BLaER1 treated with 17β-estradiol and CSF1 and Interleukin-3, amounts not matched to agents 10 nM and 100 nM (cell line): ENCODE measurements around the gene RACGAP1.

Source experiments
- H3K27ac ChIP-seq, 11 experiments: shearing (Covaris generic); formaldehyde crosslinking; 2 replicates each; pipeline ENCODE4 v1.8.1; 2022
- H3K27me3 ChIP-seq, 11 experiments: shearing (Covaris generic); formaldehyde crosslinking; 2 replicates each; pipeline ENCODE4 v1.8.1; 2022
- H3K36me3 ChIP-seq, 11 experiments: shearing (Covaris generic); formaldehyde crosslinking; 2 replicates each; pipeline ENCODE4 v1.8.1; 2022
- H3K4me1 ChIP-seq, 10 experiments: shearing (Covaris generic); formaldehyde crosslinking; 2 replicates each; pipeline ENCODE4 v1.8.1; 2022
- H3K4me2 ChIP-seq, 11 experiments: shearing (Covaris generic); formaldehyde crosslinking; 2 replicates each; pipeline ENCODE4 v1.8.1; 2022
- H3K4me3 ChIP-seq, 10 experiments: shearing (Covaris generic); formaldehyde crosslinking; 2 replicates each; pipeline ENCODE4 v1.8.1; 2022
- H3K9ac ChIP-seq, 11 experiments: shearing (Covaris generic); formaldehyde crosslinking; 2 replicates each; pipeline ENCODE4 v1.8.1; 2022
- H3K9me3 ChIP-seq, 11 experiments: shearing (Covaris generic); formaldehyde crosslinking; replicated peaks in 1 of 11; 2 replicates each; pipeline ENCODE4 v1.8.1; 2022
- H4K20me1 ChIP-seq, 11 experiments: shearing (Covaris generic); formaldehyde crosslinking; 2 replicates each; pipeline ENCODE4 v1.8.1; 2022
- Cebpa-rat ChIP-seq, 11 experiments: shearing (Covaris generic); IDR thresholded peaks; 2 replicates each; pipeline ENCODE4 v1.8.1; 2022

RACGAP1 gene

DNA sequence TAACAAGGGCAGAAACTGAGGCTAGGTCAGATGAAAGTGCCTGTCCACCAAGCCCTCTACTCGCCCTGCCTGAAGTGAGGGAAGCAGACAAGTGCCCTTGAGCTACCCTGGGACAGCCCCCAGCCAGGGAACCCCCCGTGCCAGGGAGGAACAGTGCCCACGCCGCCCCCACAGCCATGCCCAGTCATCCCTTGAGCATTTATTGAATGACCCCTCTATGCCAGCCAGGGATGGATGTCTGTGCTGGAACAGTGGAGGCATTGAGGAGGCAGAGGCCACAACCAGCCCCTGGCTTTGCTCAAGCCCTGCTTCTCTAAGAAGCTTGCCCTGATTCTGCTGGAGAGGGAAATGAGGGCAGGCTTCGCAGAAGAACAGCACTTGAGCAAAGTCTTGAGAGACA, 56.3 kb downstream of the RACGAP1 start:
- Histone ChIP-seq H3K4me3 (no peak overlapping the region), H3K36me3 (no peaks in the 10 kb centered on the region), H3K4me2 (peak overlapping the region in 10 of 11 experiments; percentile 21 to 72 (median 54); a peak in 19 of 22 replicates), H3K27ac (no peak overlapping the region), H3K27me3 (peaks cover 15 to 41% (median 28%) of the 10 kb centered on the region in 11 experiments), H3K9ac (no peak overlapping the region; a peak in 1 of 22 replicates), H3K9me3 (no peaks in the 10 kb centered on the region), H3K4me1 (peaks cover 32 to 59% (median 41%) of the 10 kb centered on the region in 10 experiments), H4K20me1 (peaks cover 0 to 1% (median 0%) of the 10 kb centered on the region in 11 experiments; a peak in 3 of 22 replicates)
- no peak for TF ChIP-seq Cebpa-rat (IDR thresholded peaks at IDR 0.05)

DNA sequence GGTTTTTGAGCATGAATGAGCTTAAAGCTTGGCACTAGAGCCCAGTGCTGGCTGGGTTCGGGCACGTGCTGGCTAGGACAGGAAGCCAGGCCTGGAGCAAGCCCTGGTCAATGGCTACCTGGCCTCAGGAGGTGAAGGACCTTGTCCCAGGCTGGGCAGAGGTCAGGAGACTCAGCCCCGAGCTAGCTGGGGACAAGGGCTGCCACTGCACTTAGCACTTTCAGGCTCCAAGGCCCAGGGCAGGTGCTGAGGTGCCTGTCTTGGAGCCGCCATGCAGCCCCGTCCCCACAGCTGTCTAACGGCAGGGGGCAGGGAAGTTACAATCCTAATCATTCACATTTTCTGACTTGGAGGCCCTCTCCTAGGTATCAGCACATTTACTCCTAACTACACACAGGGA, 56.8 kb downstream of the RACGAP1 start:
- peaks cover 21 to 46% (median 33%) of the 10 kb centered on the region in 11 experiments for H3K27me3 ChIP-seq
- no peak overlapping the region for H3K9ac ChIP-seq
- H3K4me2 ChIP-seq, result peak overlapping the region in 2 of 11 experiments; percentile 66 to 69; a peak in 2 of 22 replicates
- peaks cover 30 to 56% (median 41%) of the 10 kb centered on the region in 10 experiments for H3K4me1 ChIP-seq
- TF ChIP-seq Cebpa-rat (IDR thresholded peaks at IDR 0.05), result no peak
- peaks cover 0 to 7% (median 0%) of the 10 kb centered on the region in 11 experiments; a peak in 4 of 22 replicates for H4K20me1 ChIP-seq
- H3K9me3 ChIP-seq, result no peaks in the 10 kb centered on the region
- no peaks in the 10 kb centered on the region for H3K36me3 ChIP-seq
- H3K27ac ChIP-seq, result no peak overlapping the region
- H3K4me3 ChIP-seq, result no peak overlapping the region

DNA sequence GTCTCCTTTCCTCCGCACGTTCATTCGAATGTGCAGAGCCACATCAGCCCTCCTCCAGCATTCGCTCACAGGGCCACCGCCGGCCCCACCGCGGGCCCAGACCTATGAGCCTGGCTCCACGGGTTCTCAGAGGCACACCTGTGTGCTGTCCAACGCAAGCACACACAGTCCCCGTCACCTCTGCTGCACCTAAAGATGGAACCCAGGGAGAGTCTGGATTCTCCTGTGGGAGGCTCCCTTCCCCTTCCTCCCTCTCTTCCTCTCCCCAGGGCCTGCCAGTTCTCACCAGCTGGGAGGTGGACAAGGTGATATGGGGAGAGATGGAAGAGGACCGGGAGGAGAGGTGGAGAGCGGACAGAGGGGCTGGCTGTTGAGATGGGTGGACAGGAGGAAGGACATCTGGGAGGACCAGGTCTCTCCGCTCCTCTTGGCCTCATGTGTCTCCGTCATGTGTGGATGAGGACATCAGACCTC, 57.5 kb downstream of the RACGAP1 start:
- Histone ChIP-seq H3K4me3 (peak overlapping the region in 5 of 10 experiments; percentile 38 to 63 (median 46); a peak in 6 of 20 replicates), H3K27me3 (peaks cover 27 to 53% (median 40%) of the 10 kb centered on the region in 11 experiments)

DNA sequence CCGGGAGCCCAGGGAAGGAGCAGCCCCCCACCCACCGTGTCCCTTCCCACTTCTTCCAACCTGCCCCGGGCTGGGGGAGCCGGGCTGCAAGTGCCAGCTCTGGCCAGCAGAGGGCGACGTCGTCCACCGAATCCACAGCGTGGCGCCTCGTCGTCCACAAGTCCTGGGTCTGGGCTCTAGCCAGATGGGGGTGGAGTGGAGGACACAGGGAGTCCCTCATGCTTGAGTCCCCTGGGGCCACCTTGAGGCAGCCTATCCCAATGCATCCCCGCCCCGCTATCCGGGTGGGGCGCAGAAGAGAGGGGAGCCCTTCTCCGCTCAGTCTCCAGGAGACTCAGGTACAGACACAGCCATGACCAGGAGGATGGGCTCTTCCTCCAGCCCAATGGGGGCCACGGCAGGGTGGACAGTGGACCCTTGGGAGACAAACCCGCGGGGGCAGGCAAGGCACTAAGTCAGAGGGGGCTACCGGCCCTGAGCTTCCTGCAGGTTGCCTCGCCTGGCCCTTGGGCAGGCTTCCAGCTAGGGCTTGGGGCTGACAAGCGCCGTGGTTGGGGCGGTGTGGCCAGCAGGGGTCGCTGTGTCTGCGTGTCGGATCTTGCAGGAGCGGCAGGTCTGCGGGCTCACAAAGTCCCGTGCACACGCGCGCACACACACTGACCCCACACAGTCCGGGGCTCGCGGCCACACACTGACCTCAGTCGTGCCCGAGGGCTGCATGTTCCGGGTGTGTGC, 58.1 kb downstream of the RACGAP1 start:
- Histone ChIP-seq H3K4me2 (peak overlapping the region; percentile 80 to 99 (median 83)), H3K9ac (peak overlapping the region in 2 of 11 experiments; percentile 22 to 27; a peak in 2 of 22 replicates), H3K27ac (no peak overlapping the region), H3K4me1 (peaks cover 23 to 44% (median 34%) of the 10 kb centered on the region in 10 experiments), H3K27me3 (peaks cover 33 to 59% (median 46%) of the 10 kb centered on the region in 11 experiments), H3K4me3 (peak overlapping the region in 8 of 10 experiments; percentile 32 to 63 (median 44); a peak in 12 of 20 replicates), H3K36me3 (no peaks in the 10 kb centered on the region), H4K20me1 (peaks cover 0 to 13% (median 0%) of the 10 kb centered on the region in 11 experiments; a peak in 5 of 22 replicates), H3K9me3 (no peaks in the 10 kb centered on the region)
- TF ChIP-seq Cebpa-rat (IDR thresholded peaks at IDR 0.05), result no peak

More for the DNA sequence above, 57.5 kb downstream of the RACGAP1 start:
- no peaks in the 10 kb centered on the region for H3K36me3 ChIP-seq
- no peak for TF ChIP-seq Cebpa-rat (IDR thresholded peaks at IDR 0.05)
- no peaks in the 10 kb centered on the region for H3K9me3 ChIP-seq
- 0 out of 22 replicates have a peak overlapping the region, but pooled peaks of 1 of the 11 experiments have one; percentile 9 for H3K9ac ChIP-seq
- H3K4me2 ChIP-seq, result peak overlapping the region; percentile 80 to 99 (median 83)
- H4K20me1 ChIP-seq, result peaks cover 0 to 10% (median 0%) of the 10 kb centered on the region in 11 experiments; a peak in 4 of 22 replicates
- peaks cover 27 to 50% (median 39%) of the 10 kb centered on the region in 10 experiments for H3K4me1 ChIP-seq
- H3K27ac ChIP-seq, result no peak overlapping the region

DNA sequence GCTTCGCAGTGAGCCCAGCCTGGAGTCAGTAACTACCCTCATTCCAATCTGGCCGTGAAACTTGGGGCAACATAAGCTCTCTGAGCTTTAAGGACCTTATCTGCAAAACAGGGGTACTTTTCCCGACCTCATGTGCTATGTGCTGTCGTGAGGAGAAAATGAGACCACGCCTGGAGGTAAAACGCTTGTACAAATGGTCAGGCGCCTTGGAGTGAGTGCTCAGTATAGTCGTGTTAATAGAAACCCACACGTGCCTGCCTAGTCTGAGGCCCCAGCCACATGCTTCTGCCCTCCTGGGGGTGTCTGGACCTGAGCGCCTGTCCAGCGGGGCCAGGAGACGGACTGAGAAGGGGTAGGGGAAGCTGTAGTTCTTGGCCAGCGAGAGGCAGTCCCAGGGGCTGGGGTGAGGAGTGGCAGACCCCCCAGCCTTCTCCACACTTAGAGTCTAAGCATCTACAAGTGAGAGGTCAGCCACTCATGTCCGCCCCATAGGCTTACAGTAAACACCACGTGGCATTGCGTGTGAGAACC, 58.7 kb downstream of the RACGAP1 start:
- Histone ChIP-seq H3K9me3 (no peaks in the 10 kb centered on the region), H3K27me3 (peaks cover 39 to 65% (median 52%) of the 10 kb centered on the region in 11 experiments), H3K4me3 (no peak overlapping the region), H3K4me1 (peaks cover 18 to 42% (median 33%) of the 10 kb centered on the region in 10 experiments), H3K27ac (no peak overlapping the region), H4K20me1 (peaks cover 0 to 17% (median 0%) of the 10 kb centered on the region in 11 experiments; a peak in 5 of 22 replicates), H3K9ac (no peak overlapping the region), H3K4me2 (peak overlapping the region in 7 of 11 experiments; percentile 81 to 99 (median 88); a peak in 8 of 22 replicates), H3K36me3 (no peaks in the 10 kb centered on the region)
- no peak for TF ChIP-seq Cebpa-rat (IDR thresholded peaks at IDR 0.05)

DNA sequence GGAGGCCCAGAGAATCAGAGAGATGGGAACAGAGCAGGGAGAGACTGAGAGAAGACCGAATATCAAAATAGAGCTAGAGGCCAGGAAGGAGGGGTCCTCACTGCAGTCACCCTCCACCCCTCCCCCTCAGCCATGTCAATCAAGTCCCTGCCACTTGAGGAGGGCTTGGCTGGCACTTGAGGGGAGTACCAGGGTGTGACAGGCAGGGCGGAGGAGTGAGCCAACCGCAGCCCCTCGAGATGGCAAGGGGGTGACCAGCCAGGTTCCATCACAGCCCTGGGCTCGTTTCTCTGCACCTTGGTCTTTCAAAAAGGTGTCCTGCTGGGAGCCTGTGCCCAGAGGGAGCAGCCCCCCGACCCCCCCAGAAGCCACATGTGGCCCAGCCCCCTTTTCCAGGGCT, 59.5 kb downstream of the RACGAP1 start:
- Histone ChIP-seq H3K4me3 (no peak overlapping the region), H3K9ac (no peak overlapping the region), H3K4me1 (peaks cover 25 to 49% (median 40%) of the 10 kb centered on the region in 10 experiments), H3K4me2 (peak overlapping the region in 1 of 11 experiments; percentile 15; a peak in 1 of 22 replicates), H3K9me3 (no peaks in the 10 kb centered on the region), H3K27ac (no peak overlapping the region), H3K27me3 (peaks cover 47 to 73% (median 60%) of the 10 kb centered on the region in 11 experiments), H3K36me3 (no peaks in the 10 kb centered on the region), H4K20me1 (peaks cover 0 to 22% (median 0%) of the 10 kb centered on the region in 11 experiments; a peak in 7 of 22 replicates)
- TF ChIP-seq Cebpa-rat (IDR thresholded peaks at IDR 0.05), result no peak

DNA sequence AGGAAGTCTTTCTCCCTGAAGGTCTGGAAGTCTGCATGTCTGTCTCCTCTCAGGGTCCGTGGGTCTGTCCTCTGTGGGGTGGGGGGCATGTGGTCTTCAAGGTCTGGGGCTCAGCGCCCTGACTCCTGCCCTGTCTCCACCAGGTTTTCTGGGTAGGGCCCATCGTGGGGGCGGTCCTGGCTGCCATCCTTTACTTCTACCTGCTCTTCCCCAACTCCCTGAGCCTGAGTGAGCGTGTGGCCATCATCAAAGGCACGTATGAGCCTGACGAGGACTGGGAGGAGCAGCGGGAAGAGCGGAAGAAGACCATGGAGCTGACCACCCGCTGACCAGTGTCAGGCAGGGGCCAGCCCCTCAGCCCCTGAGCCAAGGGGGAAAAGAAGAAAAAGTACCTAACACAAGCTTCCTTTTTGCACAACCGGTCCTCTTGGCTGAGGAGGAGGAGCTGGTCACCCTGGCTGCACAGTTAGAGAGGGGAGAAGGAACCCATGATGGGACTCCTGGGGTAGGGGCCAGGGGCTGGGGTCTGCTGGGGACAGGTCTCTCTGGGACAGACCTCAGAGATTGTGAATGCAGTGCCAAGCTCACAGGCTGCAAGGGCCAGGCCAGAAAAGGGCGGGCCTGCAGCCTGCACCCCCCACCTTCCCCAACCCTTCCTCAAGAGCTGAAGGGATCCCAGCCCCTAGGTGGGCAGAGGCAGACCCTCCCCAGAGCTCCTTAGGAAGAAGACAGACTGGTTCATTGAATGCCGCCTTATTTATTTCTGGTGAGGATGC, 60.3 kb downstream of the RACGAP1 start:
- H3K4me2 ChIP-seq, result peak overlapping the region in 7 of 11 experiments; percentile 21 to 54 (median 31); a peak in 12 of 22 replicates
- peaks cover 27 to 54% (median 46%) of the 10 kb centered on the region in 10 experiments for H3K4me1 ChIP-seq
- no peak overlapping the region for H3K4me3 ChIP-seq
- no peak overlapping the region for H3K9ac ChIP-seq
- H3K36me3 ChIP-seq, result no peaks in the 10 kb centered on the region
- no peak for TF ChIP-seq Cebpa-rat (IDR thresholded peaks at IDR 0.05)
- H4K20me1 ChIP-seq, result peaks cover 0 to 30% (median 0%) of the 10 kb centered on the region in 11 experiments; a peak in 7 of 22 replicates
- H3K27ac ChIP-seq, result no peak overlapping the region
- no peaks in the 10 kb centered on the region for H3K9me3 ChIP-seq
- H3K27me3 ChIP-seq, result peaks cover 55 to 81% (median 68%) of the 10 kb centered on the region in 11 experiments
